RWPE2 (cell line): Measurements from ENCODE around the gene RBMS3.

ENCODE experiments used
- ATAC-seq: fragments of 200-7000 bp; cut with Tn5 transposase; 3 replicates; pipeline ENCODE4 v1.9.1; 2021; ENCODE audit warnings: low read depth
- DNase-seq: peaks from one replicate; pipeline ENCODE4 v3.0.0-alpha.2; 2020; ENCODE audit warnings: low spot score
- H3K27ac ChIP-seq: fragments of 450-650 bp; 2 replicates; pipeline ENCODE4 v1.5.1; 2017; ENCODE audit warnings: mild to moderate bottlenecking; ENCODE audit not compliant: poor library complexity, severe bottlenecking
- H3K27me3 ChIP-seq: fragments of 250-450 bp; sonication (Bioruptor Pico); 2 replicates; pipeline ENCODE4 v1.5.1; 2021; ENCODE audit warnings: mild to moderate bottlenecking, moderate library complexity; ENCODE audit not compliant: insufficient read depth, poor library complexity, severe bottlenecking
- H3K36me3 ChIP-seq: fragments of 250-450 bp; sonication (Bioruptor Pico); 2 replicates; pipeline ENCODE4 v1.5.1; 2020; ENCODE audit warnings: low read depth, mild to moderate bottlenecking, moderate library complexity
- H3K4me1 ChIP-seq: fragments of 250-450 bp; sonication (Bioruptor Pico); 2 replicates; pipeline ENCODE4 v1.5.1; 2021; ENCODE audit warnings: mild to moderate bottlenecking, moderate library complexity; ENCODE audit not compliant: insufficient read depth, poor library complexity, severe bottlenecking
- H3K4me3 ChIP-seq: fragments of 250-450 bp; sonication (Bioruptor Pico); 2 replicates; pipeline ENCODE4 v1.5.1; 2021; ENCODE audit warnings: mild to moderate bottlenecking, moderate library complexity; ENCODE audit not compliant: severe bottlenecking
- H3K9me3 ChIP-seq: fragments of 250-450 bp; sonication (Bioruptor Pico); 2 replicates; pipeline ENCODE4 v1.5.1; 2021; ENCODE audit warnings: mild to moderate bottlenecking, moderate library complexity; ENCODE audit not compliant: severe bottlenecking
- CTCF ChIP-seq: fragments of 450-650 bp; IDR thresholded peaks from one replicate; pipeline ENCODE4 v1.5.1; 2017; ENCODE audit warnings: mild to moderate bottlenecking, moderate library complexity; ENCODE audit not compliant: poor library complexity, severe bottlenecking

Gene RBMS3

GRCh38 chr3:29441422-29441821 is 160.6 kb downstream of the RBMS3 start:
- ATAC-seq: no peak
- no peak for TF ChIP-seq CTCF
- Histone ChIP-seq H3K36me3 (no peaks in the 10 kb centered on the region), H3K27ac (no peak overlapping the region), H3K9me3 (no peaks in the 10 kb centered on the region), H3K27me3 (no peaks in the 10 kb centered on the region), H3K4me3 (no peak overlapping the region), H3K4me1 (no peaks in the 10 kb centered on the region)
- no peak for DNase-seq

DNA sequence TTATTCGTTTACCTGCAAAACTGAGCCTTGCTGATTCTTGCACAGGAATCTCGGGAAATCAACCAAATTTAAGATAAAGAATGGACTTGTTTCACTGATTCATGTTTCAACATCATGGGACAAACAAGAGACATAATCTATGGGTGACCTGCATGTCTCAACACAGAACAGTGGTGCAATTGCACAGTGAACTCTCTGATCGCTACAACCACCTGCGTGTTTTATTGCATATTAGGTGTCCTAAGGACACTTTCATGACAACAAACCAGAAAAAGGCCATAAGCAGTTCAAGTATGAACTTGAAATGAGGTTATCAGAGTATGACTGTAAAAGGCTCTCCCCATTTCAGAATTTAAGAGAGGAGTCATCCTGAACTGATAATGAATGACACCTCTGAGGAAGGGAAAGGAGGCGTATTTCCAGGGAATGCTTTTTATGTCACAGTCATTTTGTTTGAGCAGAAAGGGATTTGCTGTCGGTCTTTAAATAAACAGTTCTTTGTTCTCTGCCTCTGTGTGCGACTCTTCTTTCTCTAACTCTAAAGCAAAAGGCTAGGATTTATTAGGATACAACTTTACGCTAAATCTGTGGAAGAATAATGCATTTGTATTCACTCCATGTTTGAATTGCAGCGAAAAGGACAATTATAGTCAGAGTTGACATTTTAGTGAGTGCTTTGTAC is 167.2 kb downstream of the RBMS3 start:
- H3K27ac ChIP-seq: no peak overlapping the region
- ATAC-seq (no peak), DNase-seq (no peak)
- H3K4me1 ChIP-seq: peaks cover 5% of the 10 kb centered on the region
- no peaks in the 10 kb centered on the region for H3K9me3 ChIP-seq
- no peak for TF ChIP-seq CTCF
- H3K4me3 ChIP-seq: no peak overlapping the region
- H3K36me3 ChIP-seq: no peaks in the 10 kb centered on the region
- no peaks in the 10 kb centered on the region for H3K27me3 ChIP-seq

DNA sequence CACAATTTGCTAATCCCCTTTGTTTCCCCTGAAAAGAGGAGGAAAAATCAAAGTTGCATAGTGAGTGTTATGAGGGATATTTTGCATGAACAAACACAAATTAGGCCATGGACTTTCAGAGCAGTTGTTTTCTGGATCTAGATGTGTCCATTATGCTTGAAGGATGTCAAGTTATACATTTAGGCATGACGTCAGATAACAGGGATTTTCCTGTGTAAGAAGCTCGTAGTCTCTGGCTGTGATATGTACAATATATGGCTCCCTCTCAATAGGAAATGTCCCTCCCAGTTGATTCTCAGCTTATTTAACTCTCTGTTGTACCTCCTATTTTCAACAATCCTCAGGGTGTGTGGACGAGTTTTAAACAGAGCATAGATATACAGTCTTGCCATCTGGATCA is 171.0 kb downstream of the RBMS3 start:
- no peak for ATAC-seq

GRCh38 chr3:29452934-29453283 is 172.0 kb downstream of the RBMS3 start:
- no peak for TF ChIP-seq CTCF
- Histone ChIP-seq H3K27ac (peak overlapping the region; percentile 49), H3K36me3 (no peaks in the 10 kb centered on the region), H3K4me1 (peaks cover 22% of the 10 kb centered on the region), H3K27me3 (no peaks in the 10 kb centered on the region), H3K9me3 (no peaks in the 10 kb centered on the region), H3K4me3 (no peak overlapping the region)
- no peak for ATAC-seq
- no peak for DNase-seq

More for the DNA sequence above, 171.0 kb downstream of the RBMS3 start:
- Histone ChIP-seq H3K9me3 (no peaks in the 10 kb centered on the region), H3K27ac (no peak overlapping the region), H3K4me1 (peaks cover 22% of the 10 kb centered on the region), H3K4me3 (no peak overlapping the region), H3K36me3 (no peaks in the 10 kb centered on the region), H3K27me3 (no peaks in the 10 kb centered on the region)
- TF ChIP-seq CTCF: no peak
- no peak for DNase-seq

DNA sequence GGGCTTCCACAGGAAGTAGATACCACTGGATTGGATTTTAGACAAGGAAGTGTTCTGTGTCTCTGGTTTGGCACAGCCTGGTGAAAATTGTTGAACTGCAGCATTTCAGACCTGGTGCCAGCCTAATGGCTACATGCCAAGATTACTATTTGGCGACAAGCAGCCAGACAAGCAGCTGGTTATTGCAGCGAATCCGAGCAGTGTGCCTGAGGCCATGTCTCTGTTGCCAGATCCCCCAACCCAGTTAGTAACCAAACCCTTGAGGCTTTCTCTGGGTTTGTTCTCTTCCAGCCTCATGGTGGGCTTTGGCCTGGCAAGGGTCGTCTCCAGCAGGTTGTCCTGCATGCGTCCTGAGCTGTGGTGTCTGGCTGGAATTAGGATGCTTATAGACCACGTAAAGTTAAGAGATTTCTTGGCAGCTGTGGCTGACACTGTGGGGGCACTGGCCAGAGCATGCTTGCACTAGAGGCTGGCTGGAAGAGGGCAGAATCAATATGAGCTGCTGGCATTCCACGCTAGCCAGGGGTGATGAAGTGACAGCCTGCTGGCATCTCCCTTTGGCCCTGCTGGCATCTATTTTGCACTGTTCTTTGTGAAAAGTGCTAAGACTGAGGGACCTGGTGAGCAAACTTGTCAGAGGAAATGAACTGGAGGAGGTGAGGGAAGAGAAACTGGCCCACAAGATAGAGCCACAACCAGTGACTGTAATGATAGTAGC is 172.6 kb downstream of the RBMS3 start:
- H3K4me3 ChIP-seq: no peak overlapping the region
- H3K27ac ChIP-seq: peak overlapping the region; percentile 49
- peaks cover 22% of the 10 kb centered on the region for H3K4me1 ChIP-seq
- ATAC-seq (no peak; the same call in 2 of the 3 replicates), DNase-seq (no peak)
- TF ChIP-seq CTCF: no peak
- no peaks in the 10 kb centered on the region for H3K36me3 ChIP-seq
- no peaks in the 10 kb centered on the region for H3K9me3 ChIP-seq
- no peaks in the 10 kb centered on the region for H3K27me3 ChIP-seq
